DMS 273 treated with DMSO at 0.1 percent for 48 hours (cell line): Measurements from ENCODE around the gene EYA4.

Experiments
- DNase-seq: peaks from one replicate; lab custom pipeline; 2025; lab: John Stamatoyannopoulos, UW

The EYA4 gene

DNA sequence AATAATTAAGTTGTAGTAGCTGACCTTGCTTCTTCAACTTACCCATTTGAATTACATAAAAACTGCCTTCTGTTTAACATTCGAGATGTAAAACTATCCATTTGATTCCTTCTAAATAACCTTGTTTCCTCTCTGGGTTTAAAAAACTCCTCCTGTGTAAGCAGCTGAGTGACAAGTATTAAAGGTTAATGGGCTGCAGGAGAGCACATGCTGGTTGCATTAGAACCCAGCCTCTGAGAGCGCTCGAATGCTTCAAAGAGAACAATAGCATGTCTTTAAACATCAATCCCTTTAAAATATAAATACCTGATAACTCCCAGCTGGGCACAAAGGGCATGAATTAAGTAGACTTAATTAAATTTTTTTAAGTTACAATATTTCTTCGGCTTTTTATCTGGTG lies 215.8 kb downstream of the EYA4 start:
- DNase-seq = no peak

DNA sequence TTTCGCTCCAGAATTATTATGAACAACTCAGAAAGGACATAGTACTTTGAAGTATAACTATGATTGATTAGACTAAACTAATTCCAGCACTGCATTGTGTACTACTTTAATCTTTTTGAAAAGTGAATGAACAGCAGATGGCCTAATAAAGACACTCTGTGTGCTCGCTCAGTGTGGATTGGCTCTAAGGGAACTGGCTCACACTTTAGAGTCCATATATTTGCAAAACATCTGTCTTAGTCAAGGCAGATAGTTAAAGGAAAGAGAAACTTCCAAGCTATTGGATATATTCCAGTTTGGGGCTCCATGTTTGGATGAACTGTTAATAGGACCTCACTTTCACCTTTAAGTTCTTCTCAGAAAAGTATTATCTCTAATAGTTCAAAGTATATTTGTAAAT lies 218.9 kb downstream of the EYA4 start:
- DNase-seq = peak; percentile 89

DNA sequence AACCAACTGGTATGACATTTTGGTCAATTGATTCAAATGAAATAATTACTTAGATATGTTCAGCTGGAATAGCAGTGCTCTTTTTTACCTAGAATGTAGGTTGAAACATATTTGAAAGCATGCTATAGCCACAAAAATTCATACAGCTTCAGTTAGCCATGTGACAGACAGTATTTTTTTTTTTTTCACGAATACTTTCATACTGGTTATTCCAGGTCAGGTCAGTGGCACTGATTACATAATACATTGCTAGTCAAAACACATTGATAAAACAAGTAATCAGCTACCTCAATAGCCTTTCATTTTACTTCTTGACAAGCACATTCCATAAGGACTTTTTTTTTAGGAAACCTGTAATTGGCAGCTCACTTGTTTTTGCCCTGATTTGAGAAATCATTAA lies 222.6 kb downstream of the EYA4 start:
- no peak for DNase-seq

DNA sequence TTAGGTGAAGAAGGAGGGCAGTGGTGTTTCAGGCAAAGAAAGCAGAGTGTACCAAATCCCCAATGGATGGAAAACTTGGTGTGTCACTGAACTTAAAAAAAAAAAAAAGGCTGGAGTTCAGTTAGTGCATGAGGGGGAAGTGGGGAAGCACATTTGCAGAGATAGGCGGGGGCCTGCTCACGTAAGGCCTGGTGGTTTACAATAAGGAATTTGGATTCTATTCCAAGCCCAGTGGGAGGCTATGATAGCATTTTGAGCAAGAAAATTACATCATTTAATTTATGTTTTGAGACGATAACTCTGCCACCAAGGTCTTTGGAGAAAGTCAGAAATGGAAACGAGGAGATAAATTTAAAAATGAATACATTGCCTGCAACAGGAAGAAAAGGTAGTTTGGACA lies 225.5 kb downstream of the EYA4 start:
- no peak for DNase-seq

DNA sequence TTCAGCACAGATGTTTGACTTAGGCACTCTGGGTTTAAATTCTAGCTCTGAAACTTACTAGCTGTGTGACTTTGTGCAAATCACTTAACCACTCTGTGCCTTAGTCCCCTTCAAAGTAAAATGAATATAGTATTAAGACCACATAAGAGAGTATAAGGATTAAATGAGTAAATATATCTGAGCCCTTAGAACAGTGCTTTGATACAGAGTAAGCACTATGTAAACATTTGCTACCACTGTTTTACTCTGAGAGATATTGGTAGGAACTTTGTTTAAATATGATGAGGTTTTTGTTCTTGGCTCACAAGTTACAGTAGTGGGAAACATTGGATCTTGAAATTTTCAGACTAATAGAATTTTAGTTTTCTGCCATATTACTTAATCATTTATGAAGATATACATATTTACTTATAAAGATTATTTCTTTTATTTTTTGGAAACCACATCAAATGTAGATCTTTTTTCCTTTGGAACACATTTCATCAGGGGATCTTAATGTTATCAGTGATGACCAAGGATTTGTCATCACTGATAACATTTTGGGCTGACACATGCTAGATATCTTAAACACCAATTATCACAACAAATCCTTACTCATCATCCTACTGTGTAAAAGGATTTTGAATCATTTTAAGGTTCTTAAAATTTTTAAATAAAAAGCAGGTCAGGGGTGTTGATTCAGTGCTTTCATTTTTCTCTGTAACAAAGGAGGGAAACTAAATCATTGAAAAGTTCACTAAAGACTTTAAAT lies 226.2 kb downstream of the EYA4 start:
- no peak for DNase-seq

DNA sequence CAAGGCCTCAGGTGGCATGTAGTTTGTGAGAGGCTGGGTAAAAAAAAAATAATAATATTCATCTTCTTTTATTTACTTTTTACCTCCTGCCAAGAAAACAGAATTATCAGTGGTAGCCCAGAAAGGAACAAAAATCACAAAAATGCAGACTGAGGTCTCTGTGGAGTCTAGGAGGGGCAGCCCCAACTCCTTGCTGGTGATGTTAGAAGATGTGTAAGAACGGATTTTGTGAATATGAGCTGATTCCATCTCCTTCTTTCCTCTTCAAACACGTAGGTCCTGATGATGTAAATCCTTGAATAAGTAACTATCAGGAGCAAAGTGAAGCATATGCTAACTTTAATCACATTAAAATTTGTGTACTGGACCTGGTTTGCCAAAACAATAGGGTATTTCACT lies 226.8 kb downstream of the EYA4 start:
- DNase-seq = no peak

DNA sequence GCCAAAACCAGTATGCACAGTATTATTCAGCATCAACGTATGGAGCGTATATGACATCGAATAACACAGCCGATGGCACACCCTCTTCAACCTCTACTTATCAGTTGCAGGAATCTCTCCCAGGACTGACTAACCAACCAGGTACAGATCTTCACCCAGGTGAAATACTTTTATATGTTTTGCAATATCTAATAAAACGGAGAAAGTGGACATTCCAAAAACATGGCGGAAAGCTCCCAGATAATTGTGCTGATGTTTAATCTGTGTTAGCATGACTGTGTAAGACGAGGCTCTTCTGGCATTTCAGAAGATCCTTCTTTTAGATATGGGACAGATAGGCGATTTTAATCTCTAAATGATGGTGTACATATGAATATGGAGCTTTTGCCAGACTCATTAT lies 227.4 kb downstream of the EYA4 start:
- DNase-seq = no peak

DNA sequence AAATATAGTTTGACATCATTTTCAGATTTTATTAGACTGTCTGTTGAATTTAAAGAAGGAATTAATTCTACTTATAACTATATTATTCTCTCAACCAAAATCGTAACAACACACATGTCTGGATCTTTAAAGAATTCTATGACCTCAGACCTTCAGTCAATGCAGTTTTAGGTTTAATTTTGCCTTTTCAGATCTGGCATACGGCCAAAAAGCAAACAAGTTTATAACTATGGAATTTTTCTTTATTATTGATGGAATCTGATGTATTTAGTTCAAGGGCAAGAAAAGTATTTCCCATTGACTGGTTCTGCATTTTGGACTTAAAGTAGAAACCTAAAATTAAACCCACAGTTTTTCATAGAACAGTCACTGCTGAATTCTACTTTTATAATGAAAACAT lies 233.4 kb downstream of the EYA4 start:
- DNase-seq = no peak

DNA sequence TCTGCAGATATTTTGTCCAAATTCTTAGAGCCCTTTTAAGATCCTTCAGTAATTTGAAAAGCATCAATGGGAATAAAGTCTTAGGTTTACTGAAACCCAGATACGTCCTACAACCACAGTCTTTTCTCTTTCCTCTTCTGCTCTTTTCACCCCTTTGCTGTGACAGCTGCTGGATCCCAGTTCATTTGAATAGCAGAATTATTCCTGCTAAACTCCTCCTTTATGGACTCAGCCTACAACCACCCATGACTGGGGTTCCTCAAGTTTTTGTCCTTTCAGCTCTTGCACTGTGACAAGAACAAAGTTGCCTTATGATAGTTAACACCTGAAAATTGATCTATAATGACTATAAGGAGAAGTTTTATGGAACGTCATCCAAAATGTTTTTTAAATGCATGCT lies 237.5 kb downstream of the EYA4 start:
- DNase-seq = no peak

DNA sequence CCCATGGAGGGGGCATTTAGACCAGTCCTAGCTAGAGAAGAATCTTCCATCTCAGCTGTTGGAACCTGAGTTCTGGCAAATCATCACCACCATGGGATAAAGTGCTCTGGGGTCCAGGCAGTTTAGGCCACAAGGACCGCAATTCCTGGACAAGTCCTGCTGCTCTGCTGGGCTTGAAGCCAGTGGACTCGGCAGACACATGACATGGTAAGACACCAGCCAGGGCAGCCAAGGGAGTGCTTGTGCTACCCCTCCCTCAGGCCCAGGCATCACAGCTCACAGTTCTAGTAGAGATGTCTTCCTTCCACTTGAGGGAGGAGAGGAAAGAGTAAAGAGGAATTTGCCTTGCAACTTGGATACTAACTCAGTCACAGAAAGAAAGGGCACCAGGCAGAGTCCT lies 246.0 kb downstream of the EYA4 start:
- no peak for DNase-seq

DNA sequence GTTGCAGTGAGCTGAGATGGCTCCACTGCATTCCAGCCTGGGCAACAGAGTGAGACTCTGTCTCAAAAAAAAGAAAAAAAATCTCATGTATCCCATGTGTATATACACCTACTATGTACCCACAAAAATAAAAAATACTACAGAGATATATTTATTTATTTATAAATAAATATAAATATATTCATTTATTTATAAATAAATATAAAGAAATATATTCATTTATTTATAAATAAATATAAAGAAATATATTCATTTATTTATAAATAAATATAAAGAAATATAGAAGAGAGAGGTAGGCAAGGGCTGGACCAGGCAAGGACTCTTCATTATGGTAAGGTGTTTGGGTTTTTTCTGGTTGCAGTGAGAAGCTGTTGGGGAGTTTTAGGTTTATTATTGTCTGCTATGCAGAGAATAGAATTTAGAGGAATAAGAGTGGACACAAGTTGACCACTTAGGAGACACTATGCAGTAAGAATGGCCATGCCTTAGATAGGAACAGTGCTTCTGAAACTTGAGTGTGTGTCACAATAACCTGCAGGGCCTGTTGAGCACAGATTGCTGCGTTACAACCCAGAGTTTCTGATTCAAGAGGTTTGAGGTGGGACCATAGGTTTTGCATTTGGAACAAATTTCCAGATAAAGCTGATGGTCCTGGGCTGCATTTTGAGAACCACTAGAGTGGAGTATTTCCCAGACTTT lies 254.2 kb downstream of the EYA4 start:
- DNase-seq = no peak

DNA sequence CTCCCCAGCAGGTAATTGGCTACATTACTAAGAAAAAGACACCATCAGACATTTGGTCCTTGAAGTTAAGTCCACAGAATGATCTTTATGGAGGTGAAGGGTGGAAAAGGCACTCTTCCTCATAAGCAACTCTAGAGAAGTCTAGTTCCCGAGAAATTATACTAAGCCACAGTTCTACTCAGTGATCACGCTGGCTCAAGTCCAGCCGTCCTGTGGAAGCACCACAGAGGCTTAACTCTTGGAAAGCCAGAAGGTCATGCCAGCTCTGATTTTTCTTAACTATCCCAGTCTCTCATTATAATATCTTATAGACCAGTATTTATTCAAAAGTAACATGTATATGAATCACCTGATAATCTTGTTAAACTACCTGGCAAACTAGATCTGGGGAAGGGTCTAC lies 258.5 kb downstream of the EYA4 start:
- DNase-seq = no peak

DNA sequence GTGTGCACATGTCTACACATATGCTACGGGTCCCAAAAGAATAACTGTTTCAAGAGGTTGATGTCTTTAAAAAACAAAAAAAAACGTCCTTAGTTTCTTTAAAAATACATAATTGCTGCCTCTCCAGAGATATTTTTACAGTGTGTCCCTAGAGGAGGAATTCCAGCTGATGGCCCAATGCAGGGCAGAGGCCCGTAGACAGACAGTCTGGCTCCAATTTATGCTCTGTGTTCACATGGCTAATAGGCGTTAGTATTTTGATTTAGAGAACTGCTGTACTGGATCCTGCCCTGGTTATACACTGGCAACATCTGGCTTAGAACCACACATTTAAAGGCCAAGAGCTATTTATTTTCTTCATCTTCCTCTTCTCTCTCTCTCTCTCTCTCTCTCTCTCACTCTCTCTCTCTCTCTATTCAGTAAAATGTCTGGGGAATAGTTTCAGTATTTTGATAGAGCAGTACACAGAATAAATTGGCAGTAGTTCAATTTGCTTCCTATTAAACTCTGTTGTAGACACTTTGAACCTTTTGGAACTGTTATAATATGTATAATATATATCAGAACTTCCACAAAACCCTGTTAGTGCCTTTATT lies 260.6 kb downstream of the EYA4 start:
- peak; percentile 31 for DNase-seq

DNA sequence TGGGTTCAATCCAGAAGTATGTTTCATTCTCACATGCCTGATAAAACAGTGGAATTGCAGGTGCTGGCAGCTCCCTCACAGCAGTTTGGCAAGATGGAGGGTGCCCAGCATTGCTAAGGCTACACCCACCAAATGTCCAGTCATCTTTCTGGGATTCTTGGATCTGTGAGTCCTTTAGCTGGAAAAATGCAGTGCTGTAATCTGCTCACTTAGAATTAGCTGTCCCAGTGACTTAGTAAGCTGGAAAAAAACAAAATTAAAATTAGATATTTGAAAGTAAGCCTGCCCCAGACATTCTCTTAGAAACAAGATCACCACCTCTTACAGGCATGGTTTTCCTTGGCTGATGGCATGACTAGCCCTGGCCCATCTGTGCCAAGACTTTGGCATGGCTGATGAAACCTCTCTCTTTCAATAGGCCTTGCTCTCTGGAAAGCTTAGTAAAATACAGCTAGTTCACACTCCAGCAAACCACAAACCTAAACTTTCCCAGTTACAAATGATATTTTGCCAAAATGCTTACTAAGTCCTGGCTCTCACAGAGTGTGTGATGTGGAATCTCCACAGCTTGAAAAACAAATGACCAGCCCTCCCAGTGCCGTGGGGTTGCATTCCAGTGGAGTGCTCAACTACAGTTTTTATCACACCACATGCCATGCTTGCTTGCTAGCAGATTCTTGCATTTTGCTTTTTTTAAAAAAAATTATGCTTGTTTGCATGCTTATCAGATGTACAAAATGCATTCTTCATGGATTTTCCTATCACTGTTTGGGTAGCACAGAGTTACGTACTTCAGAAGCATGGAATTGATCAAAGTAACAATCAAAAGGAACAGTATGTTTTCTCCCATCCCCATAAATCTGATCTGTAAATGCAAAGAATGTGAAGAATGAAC lies 261.5 kb downstream of the EYA4 start:
- DNase-seq = no peak

DNA sequence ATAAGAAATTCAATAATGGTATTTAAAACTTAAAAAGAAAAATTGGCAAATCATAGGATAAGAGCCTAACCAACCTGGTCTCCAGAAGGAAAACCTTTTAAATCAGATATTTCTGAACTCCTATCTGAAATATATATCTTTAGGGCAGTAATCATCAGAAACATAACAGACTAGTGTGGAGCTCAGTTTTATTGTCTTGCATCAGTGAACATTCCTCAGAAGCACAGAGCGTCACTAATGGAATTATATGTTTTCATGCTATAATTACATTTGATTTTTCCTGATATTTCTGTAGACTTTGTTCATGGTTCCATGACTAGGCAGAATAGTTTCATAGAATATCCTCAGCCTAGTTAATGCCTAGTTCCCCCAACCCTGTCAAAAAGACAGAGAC lies 262.2 kb downstream of the EYA4 start:
- no peak for DNase-seq

DNA sequence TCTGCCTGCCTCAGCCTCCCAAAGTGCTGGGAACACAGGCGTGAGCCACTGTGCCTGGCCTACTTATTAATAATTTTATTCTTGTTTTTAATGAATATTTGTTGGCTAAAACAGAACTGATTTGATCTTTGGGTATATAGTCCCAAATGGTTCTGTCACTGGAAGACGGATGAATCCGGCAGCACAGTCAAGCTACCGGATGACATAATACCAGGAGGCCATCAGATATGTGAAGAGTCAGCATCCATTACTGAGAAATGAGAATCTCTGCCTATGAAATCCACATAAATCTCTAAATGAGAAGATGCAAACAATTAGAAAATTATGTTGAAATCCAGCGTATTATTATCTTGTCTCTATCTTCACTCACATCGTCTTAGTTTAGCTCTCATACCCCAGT lies 263.0 kb downstream of the EYA4 start:
- no peak for DNase-seq

DNA sequence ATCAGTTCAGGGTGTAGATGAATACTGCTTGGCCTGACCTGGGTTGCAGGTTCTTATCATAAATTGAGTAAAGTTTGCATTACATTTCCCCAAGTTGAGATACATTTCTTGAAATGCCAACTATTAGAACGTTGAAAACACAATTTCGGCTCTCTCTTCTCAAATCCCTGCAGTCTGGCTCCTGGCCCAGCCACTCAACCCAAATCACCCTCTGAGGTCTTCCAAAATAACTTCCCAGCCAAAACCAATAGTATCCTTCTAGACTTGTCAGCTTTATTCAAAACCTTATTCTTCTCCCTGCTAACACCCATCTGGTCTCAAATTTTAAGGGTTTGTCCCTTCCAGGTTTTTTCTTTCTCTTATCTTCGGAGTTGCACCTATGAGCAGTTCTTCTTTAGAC lies 263.6 kb downstream of the EYA4 start:
- no peak for DNase-seq

DNA sequence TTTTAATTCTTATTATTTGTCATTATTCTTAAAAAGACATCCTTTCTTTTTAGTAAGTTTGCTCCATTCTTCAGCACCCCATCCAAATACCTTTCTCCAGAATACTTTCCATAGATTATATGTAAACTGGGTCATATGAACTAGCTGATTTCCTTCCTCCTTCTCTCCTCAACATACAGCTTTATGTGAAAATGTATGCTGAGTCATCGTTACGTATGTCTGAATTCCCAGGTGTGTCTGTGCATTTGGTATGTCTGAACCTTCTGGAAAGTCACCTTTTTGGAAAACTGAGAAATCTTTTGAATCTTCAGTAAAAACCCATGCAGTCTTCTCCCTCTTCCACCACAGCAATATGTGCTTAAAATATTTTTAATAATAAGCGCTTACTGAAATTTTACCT lies 264.5 kb downstream of the EYA4 start:
- no peak for DNase-seq

DNA sequence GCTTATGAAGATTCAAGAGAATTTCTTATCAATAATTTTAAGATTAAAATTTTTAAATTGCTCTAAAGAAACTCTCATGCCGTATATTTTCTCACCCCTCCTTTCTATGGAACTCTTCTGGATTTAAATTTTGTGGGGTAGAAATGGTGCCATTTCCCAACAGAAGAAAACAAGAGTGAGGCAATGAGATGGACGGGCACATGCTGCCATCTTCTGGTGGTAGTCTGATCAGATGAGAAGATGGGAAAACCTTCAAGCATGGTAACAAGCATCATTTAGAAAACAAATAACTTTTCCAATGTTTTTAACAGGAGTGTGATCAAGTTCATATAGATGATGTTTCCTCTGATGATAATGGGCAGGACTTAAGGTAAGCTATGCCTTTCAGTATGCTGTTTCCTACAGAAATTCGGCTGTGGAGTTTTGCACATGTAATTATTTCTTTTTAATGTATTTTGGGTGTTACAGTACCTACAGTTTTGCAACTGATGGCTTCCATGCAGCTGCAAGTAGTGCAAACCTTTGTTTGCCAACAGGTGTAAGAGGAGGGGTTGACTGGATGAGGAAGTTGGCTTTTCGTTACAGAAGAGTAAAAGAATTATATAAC lies 271.4 kb downstream of the EYA4 start:
- no peak for DNase-seq

DNA sequence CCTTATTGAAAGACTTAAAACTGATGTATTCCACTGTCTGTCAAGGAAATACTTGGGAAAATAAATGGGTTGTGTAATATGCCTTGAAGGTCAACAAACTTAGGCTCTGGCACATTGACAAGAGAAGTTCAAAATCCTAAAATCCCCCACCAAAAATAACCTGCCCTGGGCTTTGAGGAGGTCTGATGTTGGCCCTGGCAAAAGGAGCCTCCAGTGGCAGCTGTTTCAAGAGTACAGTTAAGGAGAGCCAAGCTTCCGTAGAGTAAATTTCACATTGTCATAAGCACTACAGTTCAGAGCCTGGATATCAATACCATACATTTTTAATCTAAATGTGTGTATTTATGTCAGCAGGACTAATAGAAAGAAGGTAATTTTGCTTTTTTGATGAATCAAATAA lies 282.7 kb downstream of the EYA4 start:
- DNase-seq = no peak

DNA sequence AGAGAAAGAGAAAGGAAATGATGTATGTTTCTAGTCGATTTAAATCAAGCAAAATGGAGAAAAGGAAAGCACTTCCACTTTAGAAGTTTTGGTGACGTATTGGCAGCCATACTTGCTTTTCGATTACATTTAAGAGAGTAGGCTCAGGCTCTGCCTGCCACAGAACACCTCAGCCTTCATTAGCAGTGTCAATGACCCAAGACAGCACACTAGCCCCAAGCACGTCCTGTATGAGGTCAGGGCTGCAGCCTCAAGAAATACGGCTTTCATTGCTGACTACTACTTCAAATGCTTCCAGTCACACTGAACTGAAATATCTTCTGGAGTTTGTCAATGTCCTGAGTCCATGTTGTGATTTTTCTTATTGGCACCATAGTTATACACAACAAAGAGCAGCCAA lies 285.3 kb downstream of the EYA4 start:
- DNase-seq = no peak

DNA sequence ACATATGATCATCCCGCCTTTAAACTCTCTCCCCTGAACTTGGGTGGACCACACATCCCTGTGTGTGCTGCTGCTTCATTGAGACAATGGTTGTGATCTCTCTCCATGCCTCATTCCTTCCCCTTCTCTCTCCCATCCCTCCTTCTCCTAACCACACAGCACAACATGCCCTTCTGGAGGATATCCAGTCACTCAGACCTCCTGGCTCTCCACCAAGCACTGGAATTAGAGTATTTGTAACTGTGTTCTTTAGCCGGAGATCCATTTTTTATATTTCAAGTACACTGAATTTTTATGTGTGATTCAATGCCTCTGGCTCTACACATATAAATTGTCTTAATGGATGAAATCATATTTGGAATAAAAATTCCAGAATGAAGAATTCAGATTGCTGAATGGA lies 287.4 kb downstream of the EYA4 start:
- no peak for DNase-seq
